RWPE1 (cell line): Measurements from ENCODE around the gene SSH3.

ENCODE experiments used
- CTCF ChIA-PET: fragments of 350-600 bp; sonication (Branson Sonifier 250); formaldehyde crosslinking; extraction: SDS; loops from one replicate; lab custom pipeline; 2021; lab: Yijun Ruan, JAX
- POLR2A ChIA-PET: fragments of 400-600 bp; formaldehyde crosslinking; extraction: SDS; loops from one replicate; lab custom pipeline; 2020; ENCODE audit warnings: antibody characterized with exemption; ENCODE audit not compliant: low non-redundant PET; lab: Yijun Ruan, JAX
- DNase-seq: peaks from one replicate; pipeline ENCODE4 v3.0.0; 2012; ENCODE audit warnings: low spot score
- H3K27ac ChIP-seq: fragments of 450-650 bp; 2 replicates; pipeline ENCODE4 v1.5.1; 2017
- TF ChIP-seq, protein P1 (sequence below): fragments of 450-650 bp; conservative IDR thresholded peaks from 2 replicates; pipeline ENCODE4 v1.5.1; 2017; ENCODE audit warnings: low read depth, mild to moderate bottlenecking

The SSH3 gene

DNA sequence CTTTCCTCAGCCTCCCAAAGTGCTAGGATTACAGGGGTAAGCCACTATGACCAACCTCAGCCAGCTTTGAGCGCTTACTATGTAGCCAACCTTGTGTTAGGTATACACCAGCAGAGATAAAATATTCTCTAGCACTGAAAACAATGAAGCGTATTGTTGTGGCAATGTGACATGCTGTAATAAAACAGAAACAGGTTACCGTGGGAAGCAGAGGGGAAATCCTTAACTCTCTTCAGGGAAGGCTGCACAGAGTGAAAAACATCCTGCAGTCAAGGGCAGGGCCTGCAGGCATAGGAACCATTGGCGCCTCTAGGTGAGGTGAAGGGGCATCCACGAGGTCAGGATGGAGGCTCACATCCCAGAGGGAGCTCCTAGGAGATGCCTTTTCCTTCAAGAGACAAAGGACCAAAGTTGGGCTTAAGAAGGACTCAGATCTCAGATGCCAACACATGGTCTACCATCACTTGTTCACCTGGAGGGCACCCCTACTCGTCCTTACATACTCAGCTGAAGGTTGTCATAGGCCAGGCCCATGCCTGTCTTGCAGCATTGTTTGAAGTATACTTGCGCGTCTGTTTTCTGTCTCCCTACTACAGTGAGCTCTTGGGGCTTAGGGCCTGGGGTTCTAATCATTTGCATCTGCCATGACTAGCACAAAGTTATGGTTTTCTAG, 42.1 kb downstream of the SSH3 start:
- H3K27ac ChIP-seq, result peak overlapping the region; percentile 85
- ChIA-PET POLR2A (no interaction called here), CTCF (interaction anchor here (0.6 to 2.7 kb wide), 11 partner anchors 19 to 426 kb away, joined by 3 to 22 read pairs (median 3); no protein-coding TSS in a partner anchor)
- no peak for DNase-seq
- TF ChIP-seq, protein P1, sequence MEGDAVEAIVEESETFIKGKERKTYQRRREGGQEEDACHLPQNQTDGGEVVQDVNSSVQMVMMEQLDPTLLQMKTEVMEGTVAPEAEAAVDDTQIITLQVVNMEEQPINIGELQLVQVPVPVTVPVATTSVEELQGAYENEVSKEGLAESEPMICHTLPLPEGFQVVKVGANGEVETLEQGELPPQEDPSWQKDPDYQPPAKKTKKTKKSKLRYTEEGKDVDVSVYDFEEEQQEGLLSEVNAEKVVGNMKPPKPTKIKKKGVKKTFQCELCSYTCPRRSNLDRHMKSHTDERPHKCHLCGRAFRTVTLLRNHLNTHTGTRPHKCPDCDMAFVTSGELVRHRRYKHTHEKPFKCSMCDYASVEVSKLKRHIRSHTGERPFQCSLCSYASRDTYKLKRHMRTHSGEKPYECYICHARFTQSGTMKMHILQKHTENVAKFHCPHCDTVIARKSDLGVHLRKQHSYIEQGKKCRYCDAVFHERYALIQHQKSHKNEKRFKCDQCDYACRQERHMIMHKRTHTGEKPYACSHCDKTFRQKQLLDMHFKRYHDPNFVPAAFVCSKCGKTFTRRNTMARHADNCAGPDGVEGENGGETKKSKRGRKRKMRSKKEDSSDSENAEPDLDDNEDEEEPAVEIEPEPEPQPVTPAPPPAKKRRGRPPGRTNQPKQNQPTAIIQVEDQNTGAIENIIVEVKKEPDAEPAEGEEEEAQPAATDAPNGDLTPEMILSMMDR, result no peak

DNA sequence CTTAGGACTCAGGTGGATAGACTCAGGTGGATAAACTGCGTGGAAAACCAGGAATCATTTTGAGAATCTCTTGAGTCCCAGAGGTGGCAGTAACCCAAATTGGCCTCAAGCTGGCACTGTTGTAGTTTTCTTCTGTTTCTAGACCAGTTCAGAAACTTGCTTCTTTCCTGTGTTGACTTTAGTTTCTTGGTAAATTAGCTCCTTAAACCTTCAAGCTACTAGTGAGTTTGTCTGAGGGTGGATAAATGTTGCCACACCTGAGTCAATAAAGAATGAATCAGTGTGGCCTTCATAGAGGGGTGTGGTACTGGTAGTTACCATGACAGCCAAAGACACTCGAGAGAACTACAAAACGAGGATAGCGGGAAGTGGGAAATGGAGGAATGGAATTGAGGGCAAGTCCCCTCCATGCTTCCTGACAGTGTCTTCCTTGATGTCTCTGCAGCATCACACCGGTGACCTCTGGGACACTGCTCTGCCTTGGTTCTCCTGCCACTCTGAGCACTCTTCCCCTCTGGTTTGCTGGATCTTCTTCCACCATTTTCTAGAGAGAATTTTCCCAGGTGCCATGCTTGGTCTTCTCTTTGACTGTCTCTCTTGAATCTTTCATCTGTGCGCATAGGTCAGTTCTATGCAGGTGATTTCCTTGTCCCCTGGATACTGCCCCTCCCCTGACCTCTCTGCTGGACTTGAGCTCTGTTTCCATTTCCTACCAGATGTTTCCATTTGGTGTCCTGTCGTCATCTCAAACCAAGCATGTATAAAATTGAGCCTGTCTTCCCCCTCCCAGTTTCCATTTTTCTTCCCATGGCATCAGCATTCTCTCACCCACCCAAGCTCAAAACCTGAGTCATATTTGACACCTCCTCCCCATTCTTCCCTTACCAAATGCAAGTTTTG, 42.8 kb downstream of the SSH3 start:
- TF ChIP-seq, protein P1, result peak; percentile 87
- H3K27ac ChIP-seq, result peak overlapping the region; percentile 85
- DNase-seq, result peak; percentile 81
- POLR2A ChIA-PET, result no interaction called here
- CTCF ChIA-PET, result interaction anchor here (0.6 to 2.7 kb wide), 12 partner anchors 20 to 287 kb away, joined by 3 to 22 read pairs (median 3); no protein-coding TSS in a partner anchor

DNA sequence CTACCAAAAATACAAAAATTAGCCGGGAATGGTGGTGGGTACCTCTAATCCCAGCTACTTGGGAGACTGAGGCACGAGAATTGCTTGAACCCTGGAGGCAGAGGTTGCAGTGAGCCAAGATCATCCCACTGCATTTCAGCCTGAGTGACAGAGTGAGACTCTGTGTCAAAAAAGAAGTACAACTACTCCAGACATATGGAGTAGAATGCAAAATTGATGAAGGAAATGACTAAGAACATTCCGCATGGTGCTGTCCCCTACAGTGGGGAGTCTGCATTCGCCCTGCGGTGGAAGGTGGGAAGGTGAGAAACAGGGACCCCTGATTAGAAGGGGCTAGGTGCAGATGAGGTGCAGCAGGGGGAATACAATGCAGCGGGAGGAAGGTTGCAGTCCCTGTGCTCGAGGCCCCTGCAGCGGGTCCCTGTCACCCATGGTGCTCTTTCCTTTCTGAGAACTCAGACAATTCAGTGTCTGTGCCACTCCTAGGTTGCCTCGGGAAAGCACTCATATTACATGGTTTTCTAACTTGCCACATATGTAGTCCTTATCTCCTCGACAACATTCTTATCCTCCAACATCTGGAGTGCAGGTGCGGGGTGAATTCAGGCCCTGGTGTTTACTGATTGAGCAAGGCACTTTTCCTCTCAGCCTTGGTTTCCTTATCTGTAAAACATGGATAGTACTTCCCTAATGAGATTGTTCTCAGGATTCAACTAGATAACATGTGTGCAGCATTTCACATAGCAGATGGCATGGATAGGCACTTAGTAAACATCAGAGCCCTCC, 44.8 kb downstream of the SSH3 start:
- CTCF ChIA-PET, result interaction anchor here (1.3 to 5.9 kb wide), 3 partner anchors 32 to 34 kb away, joined by 4 to 113 read pairs (median 22); no protein-coding TSS in a partner anchor
- no peak for DNase-seq
- TF ChIP-seq, protein P1, result no peak
- peak overlapping the region; percentile 74 for H3K27ac ChIP-seq
- POLR2A ChIA-PET, result no interaction called here

DNA sequence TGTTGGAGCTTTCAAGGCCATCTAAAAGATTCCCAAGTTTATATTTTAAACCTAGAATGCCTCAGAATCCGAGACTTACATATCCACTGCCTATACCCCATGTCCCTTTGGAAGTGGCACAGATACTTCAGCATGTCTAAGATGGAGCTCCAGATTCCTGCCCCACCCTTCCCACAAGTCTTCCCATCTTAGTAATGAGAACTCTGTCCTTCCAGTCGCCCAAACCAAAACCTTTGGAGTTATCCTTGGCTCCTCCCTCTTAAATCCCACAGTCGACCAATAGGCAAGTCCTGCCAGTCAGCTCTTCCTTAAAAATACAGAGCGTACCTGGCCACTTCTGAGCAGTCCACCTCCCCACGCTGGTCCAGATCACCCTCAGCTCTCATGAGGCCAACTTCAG, 45.7 kb downstream of the SSH3 start:
- CTCF ChIA-PET, result interaction anchor here (0.6 to 5.9 kb wide), 2 partner anchors 18 to 31 kb away, joined by 3 to 113 read pairs; no protein-coding TSS in a partner anchor
- no peak for DNase-seq
- TF ChIP-seq, protein P1, result no peak
- POLR2A ChIA-PET, result interaction anchor here (0.5 kb wide), 1 partner anchor 137 kb away, joined by 7 read pairs; no protein-coding TSS in a partner anchor
- peak overlapping the region; percentile 74 for H3K27ac ChIP-seq

DNA sequence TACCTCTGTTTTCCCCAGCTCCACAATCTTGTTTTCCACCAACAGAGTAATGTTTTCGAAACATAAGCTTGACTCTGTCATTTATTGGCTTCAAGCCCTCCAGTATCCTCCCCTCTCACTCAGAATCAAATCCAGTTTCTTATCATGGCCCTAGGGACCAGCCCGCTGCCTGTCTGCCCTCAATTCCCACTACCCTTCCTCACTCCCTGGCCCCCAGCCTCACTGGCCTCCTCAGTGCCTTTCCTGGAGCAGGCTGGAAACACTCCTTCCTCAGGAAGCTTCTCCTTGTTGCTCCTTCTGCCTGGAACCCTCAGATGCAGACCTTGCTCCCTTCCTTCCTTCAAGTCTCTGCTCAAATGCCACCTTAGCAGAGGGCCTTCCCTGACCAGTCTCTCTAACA, 46.1 kb downstream of the SSH3 start:
- CTCF ChIA-PET, result interaction anchor here (0.6 to 5.9 kb wide), 3 partner anchors 18 to 292 kb away, joined by 3 to 113 read pairs (median 3); no protein-coding TSS in a partner anchor
- no peak for DNase-seq
- TF ChIP-seq, protein P1, result no peak
- peak overlapping the region; percentile 55 for H3K27ac ChIP-seq
- POLR2A ChIA-PET, result no interaction called here
